Measurements from ENCODE around the gene CD82.

Gene CD82

GRCh38 chr11:44618561-44619425 lies 53.3 kb downstream of the CD82 start:
- DNase-seq (ENCODE audit: low read depth) = no peak

GRCh38 chr11:44620328-44620725 lies 54.9 kb downstream of the CD82 start:
- no peak for DNase-seq (ENCODE audit: low read depth)

- peak; percentile 20 for DNase-seq (ENCODE audit: low read depth)
Observed at GRCh38 chr11:44621140-44621681, 55.7 kb downstream of the CD82 start.

- no peak for DNase-seq (ENCODE audit: low read depth)
Observed at GRCh38 chr11:44621784-44622183, 56.3 kb downstream of the CD82 start.

GRCh38 chr11:44622190-44622650 lies 56.8 kb downstream of the CD82 start:
- no peak for DNase-seq (ENCODE audit: low read depth)

GRCh38 chr11:44622721-44623258 lies 57.3 kb downstream of the CD82 start:
- DNase-seq (ENCODE audit: low read depth) = no peak

GRCh38 chr11:44623341-44623730 lies 57.9 kb downstream of the CD82 start:
- no peak for DNase-seq (ENCODE audit: low read depth)

- no peak for DNase-seq (ENCODE audit: low read depth)
Observed at GRCh38 chr11:44623731-44624491, 58.4 kb downstream of the CD82 start.

- no peak for DNase-seq (ENCODE audit: low read depth)
Observed at GRCh38 chr11:44624761-44625221, 59.3 kb downstream of the CD82 start.

GRCh38 chr11:44625759-44626523 lies 60.5 kb downstream of the CD82 start:
- DNase-seq (ENCODE audit: low read depth) = no peak

- DNase-seq (ENCODE audit: low read depth) = no peak
Observed at GRCh38 chr11:44626645-44627044, 61.2 kb downstream of the CD82 start.

GRCh38 chr11:44627165-44627789 lies 61.8 kb downstream of the CD82 start:
- no peak for DNase-seq (ENCODE audit: low read depth)

GRCh38 chr11:44627911-44628729 lies 62.7 kb downstream of the CD82 start:
- no peak for DNase-seq (ENCODE audit: low read depth)

GRCh38 chr11:44628730-44629700 lies 63.6 kb downstream of the CD82 start:
- DNase-seq (ENCODE audit: low read depth) = no peak

- DNase-seq (ENCODE audit: low read depth) = no peak
Observed at GRCh38 chr11:44629732-44630345, 64.4 kb downstream of the CD82 start.

GRCh38 chr11:44630511-44631210 lies 65.2 kb downstream of the CD82 start:
- no peak for DNase-seq (ENCODE audit: low read depth)

- no peak for DNase-seq (ENCODE audit: low read depth)
Observed at GRCh38 chr11:44631831-44632230, 66.4 kb downstream of the CD82 start.
